PC-3 (cell line): Measurements from ENCODE around the gene RAPGEF4. TPM values are rescaled to one million over a fixed set of nuclear protein-coding genes. Genes with fewer than 3 reads are reported as not detected.

ENCODE experiments used
- ATAC-seq: fragments of 200-7000 bp; cut with Tn5 transposase; 2 replicates; pipeline ENCODE4 v1.9.1; 2020; ENCODE audit warnings: mild to moderate bottlenecking, moderate library complexity
- BruUV-seq: library from RNA; stranded (reverse); fragments of 400-500 nt; replicated peaks from 2 replicates; lab custom pipeline; 2021; lab: Mats Ljungman, UMichigan
- CTCF ChIA-PET: fragments of 300-600 bp; sonication (Branson Sonifier 250); formaldehyde crosslinking; loops from one replicate; lab custom pipeline; 2022; ENCODE audit warnings: antibody characterized with exemption; lab: Charles Lee
- POLR2A ChIA-PET: fragments of 300-600 bp; sonication (Branson Sonifier 250); formaldehyde crosslinking; loops from one replicate; lab custom pipeline; 2022; ENCODE audit warnings: antibody characterized with exemption; ENCODE audit not compliant: unreplicated experiment; lab: Charles Lee
- DNase-seq: peaks from one replicate; pipeline ENCODE4 v3.0.0-alpha.2; 2015
- H2AFZ ChIP-seq: fragments of 300-600 bp; sonication (generic); 2 replicates; pipeline ENCODE4 v1.6.0; 2016; ENCODE audit warnings: antibody characterized with exemption, low read length
- H3F3A ChIP-seq: fragments of 300-600 bp; sonication (generic); one replicate; pipeline ENCODE4 v1.6.0; 2017; ENCODE audit warnings: antibody characterized with exemption, low read length, control low read depth, mild to moderate bottlenecking; ENCODE audit not compliant: unreplicated experiment
- H3K27ac ChIP-seq: fragments of 300-600 bp; sonication (generic); 2 replicates; pipeline ENCODE4 v1.5.1; 2016; ENCODE audit warnings: mild to moderate bottlenecking, low read length
- H3K27me3 ChIP-seq: fragments of 300-600 bp; sonication (generic); 2 replicates; pipeline ENCODE4 v1.6.1; 2016; ENCODE audit warnings: low read length, mixed read lengths
- H3K36me3 ChIP-seq: fragments of 300-600 bp; sonication (generic); 2 replicates; pipeline ENCODE4 v1.6.1; 2016; ENCODE audit warnings: low read depth, mixed run types, low read length, mixed read lengths
- H3K4me1 ChIP-seq: fragments of 300-600 bp; sonication (generic); 2 replicates; pipeline ENCODE4 v1.5.1; 2016; ENCODE audit warnings: low read length; ENCODE audit not compliant: insufficient read depth
- H3K4me2 ChIP-seq: fragments of 300-600 bp; sonication (generic); 2 replicates; pipeline ENCODE4 v1.6.0; 2016; ENCODE audit warnings: low read length
- H3K4me3 ChIP-seq: fragments of 300-600 bp; sonication (generic); 2 replicates; pipeline ENCODE4 v1.5.1; 2016; ENCODE audit warnings: mild to moderate bottlenecking, low read length, mixed read lengths
- H3K79me2 ChIP-seq: fragments of 300-600 bp; sonication (generic); 2 replicates; pipeline ENCODE4 v1.6.1; 2017; ENCODE audit warnings: low read length, mixed read lengths
- H3K9ac ChIP-seq: fragments of 300-600 bp; sonication (generic); 2 replicates; pipeline ENCODE4 v1.6.0; 2016; ENCODE audit warnings: mild to moderate bottlenecking, low read length
- H3K9me2 ChIP-seq: fragments of 300-600 bp; sonication (generic); replicated peaks from 2 replicates; pipeline ENCODE4 v1.6.1; 2016; ENCODE audit warnings: mixed run types, low read length, mixed read lengths
- H3K9me3 ChIP-seq: fragments of 300-600 bp; sonication (generic); 2 replicates; pipeline ENCODE4 v1.6.1; 2016; ENCODE audit warnings: low read length, mixed read lengths
- H4K20me1 ChIP-seq: fragments of 300-600 bp; sonication (generic); 2 replicates; pipeline ENCODE4 v1.6.1; 2016; ENCODE audit warnings: low read length, mixed read lengths
- CTCF ChIP-seq: fragments of 300-600 bp; sonication (generic); conservative IDR thresholded peaks from 2 replicates; pipeline ENCODE4 v1.5.1; 2017; ENCODE audit warnings: antibody characterized with exemption, low read depth, mild to moderate bottlenecking, low read length
- EZH2 ChIP-seq: fragments of 300-600 bp; sonication (generic); IDR thresholded peaks from one replicate; pipeline ENCODE4 v1.6.1; 2017; ENCODE audit warnings: antibody characterized with exemption, mild to moderate bottlenecking, low read length; ENCODE audit not compliant: unreplicated experiment
- EZH2phosphoT487 ChIP-seq: fragments of 300-600 bp; sonication (generic); IDR thresholded peaks from 2 replicates; pipeline ENCODE4 v1.6.1; 2018; ENCODE audit warnings: mild to moderate bottlenecking, antibody characterized with exemption, low read length, borderline replicate concordance
- intact Hi-C: fragments of 100-400 bp; cut with micrococcal nuclease; formaldehyde crosslinking; loops from 2 replicates; pipeline ENCODE4 v1.9.0; 2023
- total RNA-seq: library from RNA; depleted of rRNA; stranded (reverse); fragments of >200 nt; gene quantifications from 2 replicates; pipeline ENCODE4 v1.2.3, GENCODE V29; 2014

The RAPGEF4 gene
- total RNA-seq, 1 experiment from 2014 or later = 0.87 TPM

- H3K27me3 ChIP-seq = no peaks in the 10 kb centered on the region
- H3K36me3 ChIP-seq = no peaks in the 10 kb centered on the region
- no peak for TF ChIP-seq EZH2
- TF ChIP-seq CTCF = no peak
- TF ChIP-seq EZH2phosphoT487 = no peak
- peak; percentile 93 for ATAC-seq
- intact Hi-C loops = no loop called here
- H3K4me3 ChIP-seq = no peak overlapping the region
- ChIA-PET CTCF (no interaction called here), POLR2A (no interaction called here)
- no peaks in the 10 kb centered on the region for H4K20me1 ChIP-seq
- H3K79me2 ChIP-seq = no peaks in the 10 kb centered on the region
- BruUV-seq = no TSS peak
- peak overlapping the region; percentile 32; the same call in 1 of the 2 replicates for H3K4me2 ChIP-seq
- peaks cover 22% of the 10 kb centered on the region for H3K4me1 ChIP-seq
- no peaks in the 10 kb centered on the region for H3K9me2 ChIP-seq
- peak; percentile 72 for DNase-seq
- H3K9ac ChIP-seq = no peak overlapping the region
- H2AFZ ChIP-seq = no peak overlapping the region
- H3K9me3 ChIP-seq = no peaks in the 10 kb centered on the region
- H3F3A ChIP-seq = no peaks in the 10 kb centered on the region
- H3K27ac ChIP-seq = peak overlapping the region; percentile 45
Observed at GRCh38 chr2:172962824-172963223, 227.2 kb downstream of the RAPGEF4 start.

- no peak for ATAC-seq
- H3K27ac ChIP-seq = no peak overlapping the region
- no peaks in the 10 kb centered on the region for H3K9me2 ChIP-seq
- H3K27me3 ChIP-seq = no peaks in the 10 kb centered on the region
- no peaks in the 10 kb centered on the region for H3K79me2 ChIP-seq
- H3K4me3 ChIP-seq = no peak overlapping the region
- intact Hi-C loops = loop anchor here (5.0 kb wide), 1 partner anchor 32 kb away; no protein-coding TSS in a partner anchor
- no peak overlapping the region for H3K9ac ChIP-seq
- H3K4me2 ChIP-seq = no peak overlapping the region
- no peaks in the 10 kb centered on the region for H3K9me3 ChIP-seq
- H3K36me3 ChIP-seq = no peaks in the 10 kb centered on the region
- TF ChIP-seq CTCF (no peak), EZH2 (no peak), EZH2phosphoT487 (no peak)
- H3F3A ChIP-seq = no peaks in the 10 kb centered on the region
- no TSS peak for BruUV-seq
- H4K20me1 ChIP-seq = no peaks in the 10 kb centered on the region
- no peak for DNase-seq
- ChIA-PET POLR2A (no interaction called here), CTCF (no interaction called here)
- H2AFZ ChIP-seq = no peak overlapping the region
- peaks cover 38% of the 10 kb centered on the region for H3K4me1 ChIP-seq
Observed at GRCh38 chr2:172964511-172965139, 229.0 kb downstream of the RAPGEF4 start.

GRCh38 chr2:172965433-172966212, 230.0 kb downstream of the RAPGEF4 start:
- no peaks in the 10 kb centered on the region for H3K36me3 ChIP-seq

More at GRCh38 chr2:172965433-172966212, 230.0 kb downstream of the RAPGEF4 start:
- CTCF ChIA-PET = no interaction called here
- H2AFZ ChIP-seq = no peak overlapping the region
- H3K4me2 ChIP-seq = no peak overlapping the region
- H3K27ac ChIP-seq = no peak overlapping the region
- POLR2A ChIA-PET = no interaction called here
- H3K79me2 ChIP-seq = no peaks in the 10 kb centered on the region
- DNase-seq (no peak), ATAC-seq (no peak)
- H4K20me1 ChIP-seq = no peaks in the 10 kb centered on the region
- BruUV-seq = no TSS peak
- no peaks in the 10 kb centered on the region for H3K9me2 ChIP-seq
- H3K9ac ChIP-seq = no peak overlapping the region
- H3K4me3 ChIP-seq = no peak overlapping the region
- H3F3A ChIP-seq = no peaks in the 10 kb centered on the region
- no peaks in the 10 kb centered on the region for H3K27me3 ChIP-seq
- intact Hi-C loops = loop anchor here (5.0 kb wide), 1 partner anchor 33 kb away; no protein-coding TSS in a partner anchor
- H3K9me3 ChIP-seq = no peaks in the 10 kb centered on the region
- no peak for TF ChIP-seq EZH2phosphoT487
- TF ChIP-seq CTCF = no peak
- TF ChIP-seq EZH2 = no peak
- peaks cover 42% of the 10 kb centered on the region for H3K4me1 ChIP-seq
